Posterior cingulate gyrus (tissue), 11 donors: ENCODE results near the gene RUNX1.

Source experiments
- DNase-seq, 10 donors: peaks; one replicate each; pipeline versions ENCODE4 v3.0.0 to v3.0.0-alpha.2; 2020 to 2021; ENCODE audit warnings: mixed read lengths in 3 of 10
- intact Hi-C: fragments of 100-400 bp; cut with DNase I; formaldehyde crosslinking; loops from one replicate; pipeline ENCODE4 v1.15.1; 2023

RUNX1 gene

GRCh38 chr21:35021546-35021945 lies 27.6 kb downstream of the RUNX1 start:
- DNase-seq, result no peak
- intact Hi-C loops, result no loop called here

- intact Hi-C loops, result no loop called here
- DNase-seq, result no peak
These were observed 28.2 kb downstream of the RUNX1 start for GRCh38 chr21:35020902-35021301.

DNA sequence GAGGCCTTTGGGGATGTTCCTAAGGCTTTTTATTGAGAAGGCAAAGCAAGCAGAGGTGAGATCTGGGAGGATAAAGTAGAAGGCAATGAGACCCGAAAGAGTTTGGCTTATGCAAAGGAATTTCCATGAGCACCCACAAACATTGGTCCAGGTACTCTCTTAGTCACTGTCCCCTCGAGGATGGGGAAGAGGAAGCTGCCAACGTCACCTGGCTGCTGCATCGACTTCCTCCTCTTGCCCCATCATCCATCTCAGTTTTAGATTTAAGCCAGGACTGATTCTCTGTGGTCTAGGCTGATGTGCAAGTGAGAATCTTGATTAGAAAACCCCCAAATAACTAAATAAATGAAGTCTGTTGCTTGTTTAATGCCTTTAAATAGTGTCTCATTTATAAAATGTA lies 28.7 kb downstream of the RUNX1 start:
- no peak for DNase-seq
- intact Hi-C loops, result no loop called here

DNA sequence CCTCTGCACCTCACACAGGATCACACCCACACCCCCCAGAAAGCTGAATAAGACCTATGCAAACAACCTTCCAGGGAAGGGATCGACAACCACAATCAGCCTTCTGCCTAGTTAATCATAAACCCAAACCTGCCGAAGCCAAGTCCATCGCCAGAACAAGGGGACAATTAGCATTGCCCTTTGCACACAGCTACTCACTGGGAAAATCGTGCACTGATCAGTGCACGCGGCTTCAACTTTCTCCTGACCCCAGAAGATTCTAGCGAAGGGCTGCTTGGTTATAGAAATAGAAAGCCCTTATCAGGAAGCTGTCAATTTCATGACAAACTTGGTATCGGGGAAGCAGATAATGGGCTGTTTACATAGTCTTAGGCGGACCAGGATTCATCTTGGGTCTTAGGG lies 29.5 kb downstream of the RUNX1 start:
- DNase-seq, result no peak
- intact Hi-C loops, result no loop called here

GRCh38 chr21:35017256-35017655 lies 31.8 kb downstream of the RUNX1 start:
- no peak for DNase-seq
- intact Hi-C loops, result no loop called here

DNA sequence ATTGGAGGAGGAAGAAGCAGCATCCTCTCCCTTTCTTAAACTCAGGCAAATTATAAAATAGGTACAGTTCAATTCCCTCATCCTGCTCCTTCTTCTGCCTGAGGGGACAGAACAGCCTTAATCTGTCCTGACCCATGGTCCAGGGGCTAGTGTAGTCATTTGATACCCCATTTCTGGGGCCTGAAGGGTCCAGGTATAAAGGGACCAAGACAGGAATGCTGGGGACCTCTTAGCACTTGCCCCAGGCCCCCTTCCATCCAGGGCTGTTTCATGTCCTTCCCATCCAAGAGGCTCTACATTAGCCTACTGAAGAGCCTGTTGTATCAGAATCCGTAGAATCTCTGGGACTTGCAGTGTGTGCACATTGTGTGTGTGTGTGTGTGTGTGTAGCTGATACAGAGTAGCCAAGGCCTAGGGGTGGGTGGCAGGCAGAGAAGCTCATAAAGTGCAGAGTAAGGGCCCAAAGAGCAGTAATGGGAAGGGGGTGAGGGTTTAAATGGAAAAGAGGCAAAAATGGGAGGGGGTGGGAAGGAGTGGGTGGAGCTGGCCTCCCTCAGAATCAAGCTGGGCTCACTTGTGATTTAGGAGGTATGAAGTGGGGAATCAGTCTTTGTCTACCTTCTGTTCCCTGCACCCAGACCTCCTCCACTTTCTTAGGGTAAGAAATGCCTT lies 32.4 kb downstream of the RUNX1 start:
- intact Hi-C loops, result no loop called here
- no peak for DNase-seq

DNA sequence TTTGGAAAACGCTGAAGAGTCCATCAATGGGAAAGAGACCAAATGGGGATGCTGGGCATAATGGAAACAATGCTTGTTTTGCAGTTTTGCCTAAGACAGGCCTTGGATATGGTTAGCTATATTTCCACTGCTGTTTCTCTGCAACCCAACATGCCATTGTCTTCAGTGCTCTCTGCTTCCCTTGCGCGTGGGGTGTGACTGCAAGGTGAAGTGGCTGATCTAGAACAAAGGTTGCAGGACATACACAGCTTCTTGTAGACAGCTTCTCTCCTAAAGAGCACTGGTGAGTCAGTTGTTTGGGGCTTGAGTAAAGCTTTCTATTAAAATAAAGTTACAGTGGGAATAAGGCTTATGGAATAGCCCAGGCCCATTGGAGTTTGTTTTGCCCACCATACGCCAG lies 33.0 kb downstream of the RUNX1 start:
- intact Hi-C loops, result no loop called here
- DNase-seq, result no peak

- DNase-seq, result no peak
- intact Hi-C loops, result no loop called here
These were observed 33.6 kb downstream of the RUNX1 start for GRCh38 chr21:35015435-35016024.

DNA sequence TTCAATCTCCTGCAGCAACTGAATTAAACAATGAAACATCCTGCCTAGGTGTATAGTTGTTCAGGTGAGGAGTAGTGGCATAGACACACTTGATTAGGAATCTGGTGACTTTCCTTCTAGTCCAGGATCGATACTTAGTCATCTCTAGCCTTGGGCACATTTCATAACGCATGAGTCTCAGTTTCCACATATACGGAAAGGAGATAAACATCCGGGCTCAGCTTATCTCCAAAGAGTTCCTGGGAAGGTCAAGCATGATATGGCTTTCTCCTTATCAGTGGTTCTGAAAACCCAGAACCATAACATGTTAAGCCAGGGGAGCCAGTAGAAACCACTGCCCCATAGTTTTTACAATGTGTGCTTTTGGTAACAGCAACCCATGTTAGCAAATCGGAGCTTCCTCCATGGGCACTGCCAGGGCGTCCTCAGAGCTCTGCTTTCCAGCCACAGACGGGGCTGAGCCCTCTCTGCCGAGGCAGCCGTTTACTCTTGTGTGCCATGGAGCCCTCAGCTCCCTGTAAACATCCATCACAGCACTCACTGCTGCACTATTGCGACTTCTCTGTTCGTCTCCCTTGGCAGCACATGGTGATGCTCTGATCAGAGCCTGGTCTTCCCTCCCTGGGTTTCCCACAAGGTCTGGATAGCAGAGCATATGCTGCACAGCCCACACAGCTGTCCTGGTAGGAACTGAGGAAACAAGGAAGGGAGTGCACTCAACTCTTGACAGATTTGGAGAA lies 34.6 kb downstream of the RUNX1 start:
- intact Hi-C loops, result no loop called here
- peak in 1 of 10 donors; percentile 86 for DNase-seq

DNA sequence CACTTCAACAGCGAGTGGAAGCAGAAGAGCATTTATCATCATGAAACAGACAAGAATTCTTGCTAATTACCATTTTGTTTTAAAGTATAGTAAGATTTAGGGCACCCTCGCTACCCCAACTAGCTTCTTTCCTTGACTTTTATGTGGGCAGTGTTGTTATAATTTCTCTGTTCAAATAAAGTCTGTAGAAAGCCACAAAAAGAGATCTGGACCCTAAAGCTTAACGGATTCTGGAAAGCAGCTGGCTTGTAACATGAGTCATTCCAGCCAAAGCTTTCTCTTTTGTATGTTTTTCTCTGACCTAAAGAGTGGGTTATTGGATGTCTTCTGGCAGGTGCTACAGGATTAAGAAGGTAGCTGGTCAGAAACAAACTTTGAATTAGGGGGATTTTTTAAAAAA lies 37.4 kb downstream of the RUNX1 start:
- DNase-seq, result no peak
- intact Hi-C loops, result no loop called here

DNA sequence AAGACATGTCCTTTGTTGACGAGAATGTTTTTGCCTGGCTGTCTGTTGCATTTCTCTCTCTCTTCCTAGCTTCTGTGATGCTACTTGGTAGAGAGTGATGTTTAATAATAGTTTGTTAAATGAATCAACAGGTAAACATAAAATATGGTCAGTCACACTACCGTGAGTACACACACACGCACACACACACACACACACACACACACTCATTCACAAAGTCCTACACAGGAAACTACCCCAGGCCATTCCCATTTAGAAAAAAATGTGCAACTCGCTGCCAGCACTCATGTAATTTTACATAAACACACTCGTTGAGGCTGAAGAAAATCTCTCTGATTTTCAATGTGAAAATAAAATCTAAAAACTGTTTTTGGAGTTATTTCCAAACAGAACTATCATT lies 38.7 kb downstream of the RUNX1 start:
- DNase-seq, result no peak
- intact Hi-C loops, result no loop called here

DNA sequence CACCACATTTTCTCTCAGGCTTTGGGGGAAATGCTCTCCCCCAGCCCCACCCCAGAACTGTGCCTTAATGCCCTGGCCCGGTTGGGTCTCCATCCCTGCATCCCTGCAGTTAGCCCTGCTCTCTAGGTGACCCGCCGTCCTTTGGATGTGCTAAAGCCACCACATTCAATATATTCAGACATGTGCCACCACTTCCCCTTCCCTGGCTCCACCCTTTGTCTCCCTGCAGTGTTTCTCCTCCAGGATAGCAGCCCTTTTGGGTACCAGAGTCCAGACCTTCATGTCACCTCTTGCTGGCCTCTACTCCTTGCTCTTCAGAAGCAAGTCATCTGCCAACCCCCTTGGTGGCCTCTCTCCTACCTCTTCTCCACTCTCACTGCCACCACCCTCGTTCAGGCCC lies 41.8 kb downstream of the RUNX1 start:
- no peak for DNase-seq
- intact Hi-C loops, result no loop called here

- intact Hi-C loops, result no loop called here
- no peak for DNase-seq
These were observed 42.3 kb downstream of the RUNX1 start for GRCh38 chr21:35006771-35007170.

DNA sequence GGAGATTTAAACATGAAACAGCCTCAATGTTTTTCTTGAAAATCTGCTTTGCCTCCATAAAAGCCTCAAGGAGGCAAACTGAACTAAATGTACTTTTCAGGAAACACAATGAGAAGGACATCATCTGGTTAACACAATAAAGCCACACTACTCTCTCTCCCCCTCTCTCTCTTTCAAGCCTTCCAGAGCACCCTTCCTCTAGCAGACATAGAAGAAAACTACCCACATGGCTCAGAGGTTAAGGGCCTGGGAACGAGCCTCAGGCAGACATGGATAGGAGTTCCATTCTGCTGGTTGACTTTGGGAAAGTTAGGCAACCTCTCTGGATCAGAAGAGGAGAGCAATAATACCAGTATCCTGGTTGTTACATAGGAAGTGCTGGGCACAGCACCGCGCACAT lies 42.9 kb downstream of the RUNX1 start:
- DNase-seq, result no peak
- intact Hi-C loops, result no loop called here

DNA sequence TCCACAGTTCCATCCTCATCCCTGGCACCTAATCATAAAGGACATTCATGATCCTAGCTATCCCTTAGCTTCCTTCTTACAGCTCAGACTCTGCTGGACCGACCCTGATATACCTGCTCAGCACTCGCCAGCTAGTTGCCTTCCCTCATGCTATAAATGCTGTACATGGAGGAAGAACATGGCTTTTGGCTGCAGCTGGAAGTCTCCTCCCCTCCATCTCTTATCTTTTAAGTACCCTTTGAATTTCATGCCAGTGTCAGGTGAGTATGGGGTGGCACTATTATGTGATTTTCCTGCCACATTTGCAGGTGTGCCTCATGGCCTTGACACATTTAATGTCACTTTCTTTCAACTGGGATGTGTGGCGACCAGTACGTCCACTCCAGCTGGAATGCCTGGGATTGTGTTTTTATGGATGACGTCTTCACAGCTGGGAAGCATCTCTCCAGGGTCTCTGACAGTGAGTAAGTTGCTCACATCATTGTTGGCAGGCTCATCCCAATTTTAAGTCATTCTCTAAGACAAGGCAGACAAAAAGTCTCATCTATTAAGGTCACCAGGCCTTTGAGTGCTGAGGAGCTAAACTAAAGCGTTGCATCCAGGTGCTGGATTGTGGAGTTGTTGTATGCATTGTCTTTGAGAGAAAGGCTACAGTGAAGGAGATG lies 43.4 kb downstream of the RUNX1 start:
- DNase-seq, result no peak
- intact Hi-C loops, result no loop called here

DNA sequence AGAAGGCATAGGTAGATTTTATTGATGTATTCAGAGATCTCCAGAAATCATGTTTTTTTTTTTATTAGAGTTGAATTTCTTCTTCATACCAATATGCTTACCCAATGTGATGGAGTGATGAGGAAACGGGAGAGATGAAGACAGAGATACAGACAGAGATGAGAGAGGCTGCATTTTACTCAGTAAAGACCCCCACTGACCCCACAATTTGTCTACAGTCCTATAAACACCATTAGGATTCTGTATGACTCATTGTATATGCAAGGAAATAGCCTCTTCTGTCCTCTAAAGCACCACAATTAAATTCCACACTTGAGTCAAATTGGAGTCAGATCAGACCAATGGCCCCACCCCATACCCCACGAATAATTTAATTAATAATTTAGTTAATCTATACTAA lies 44.0 kb downstream of the RUNX1 start:
- intact Hi-C loops, result no loop called here
- no peak for DNase-seq

- intact Hi-C loops, result no loop called here
- no peak for DNase-seq
These were observed 44.8 kb downstream of the RUNX1 start for GRCh38 chr21:35004314-35004713.

GRCh38 chr21:35002879-35003722 lies 46.0 kb downstream of the RUNX1 start:
- DNase-seq, result no peak
- intact Hi-C loops, result no loop called here

- intact Hi-C loops, result no loop called here
- DNase-seq, result no peak
These were observed 49.6 kb downstream of the RUNX1 start for GRCh38 chr21:34999397-34999941.

DNA sequence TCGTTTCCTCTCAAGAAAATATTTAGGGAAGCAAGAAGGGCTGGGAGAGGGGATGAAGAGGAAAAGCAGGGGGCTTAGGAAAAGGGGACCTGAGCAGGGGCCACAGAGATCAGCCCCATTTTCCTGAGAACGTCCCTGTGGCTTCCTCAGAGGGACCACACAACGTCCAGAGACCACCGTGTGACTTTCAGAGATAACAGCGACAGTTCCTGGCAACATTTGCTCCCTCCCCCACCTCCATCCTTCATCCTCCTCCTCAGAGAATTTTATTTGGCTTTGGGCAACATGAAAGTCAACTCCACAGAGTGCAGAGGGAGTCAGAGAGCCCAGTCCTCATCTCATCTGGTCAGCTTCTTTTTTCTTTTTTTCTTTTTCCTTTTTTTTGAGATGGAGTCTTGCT lies 50.9 kb downstream of the RUNX1 start:
- no peak for DNase-seq
- intact Hi-C loops, result no loop called here
